ENCODE measurements around the gene CTU2. TPM values are rescaled to one million over a fixed set of nuclear protein-coding genes. Genes with fewer than 3 reads are reported as not detected.

CTU2 gene
- total and polyA plus RNA-seq, 2 of the 8 experiments (the other 6 are each of a cell fraction or from before 2014, with no cell fraction given) = 32.7 to 42.9 TPM

DNA sequence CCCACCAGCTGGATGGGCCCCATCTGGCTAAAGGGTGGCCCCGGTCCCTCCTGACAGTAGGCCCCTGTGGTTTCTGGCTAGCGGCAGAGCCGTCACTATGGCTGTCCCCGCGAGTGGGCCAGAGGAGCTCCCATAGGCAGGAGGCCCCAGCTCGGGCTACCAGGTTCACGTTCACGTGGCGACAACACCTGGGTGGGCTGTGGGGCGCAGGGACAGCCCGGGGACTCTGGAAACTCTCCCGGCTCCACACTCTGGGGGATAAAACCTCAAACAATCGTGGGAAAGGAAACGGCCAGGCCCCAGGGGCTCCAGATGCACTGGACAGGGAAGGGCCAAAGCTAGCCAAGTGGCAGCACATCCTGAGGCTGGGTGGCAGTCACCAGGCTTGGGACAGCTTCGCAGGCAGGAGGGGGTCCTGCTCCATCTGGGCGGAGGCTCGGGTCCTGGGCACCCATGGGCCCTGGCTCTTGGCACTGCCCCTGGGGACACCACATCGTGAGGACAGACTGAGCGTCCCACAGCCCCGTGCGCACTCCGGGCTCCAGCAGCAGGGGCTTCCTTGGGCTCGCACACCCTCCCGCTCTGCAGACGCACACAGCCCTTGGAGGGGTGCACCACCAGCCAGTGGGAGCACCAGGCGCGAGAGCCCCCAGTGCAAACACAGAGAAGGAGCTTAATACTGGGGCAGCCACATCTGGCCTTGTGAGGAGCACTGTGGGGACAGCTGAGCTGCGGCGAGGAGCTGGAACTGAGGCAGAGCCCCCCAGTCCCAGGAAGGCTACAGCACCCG is 4.5 kb upstream of the CTU2 start (continued):
- TF ChIP-seq EP300 (IDR thresholded peaks at IDR 0.05; ENCODE audit: borderline replicate concordance in 1 of 2, low read depth in 2 of 2, low read length in 2 of 2) (no peak), TAF7 (optimal IDR thresholded peaks at IDR 0.05; ENCODE audit: borderline replicate concordance, low read depth, low read length) (no peak), NRF1 (IDR thresholded peaks at IDR 0.05; ENCODE audit: low read depth, low read length) (no peak)
- TF ChIP-seq, protein P1, sequence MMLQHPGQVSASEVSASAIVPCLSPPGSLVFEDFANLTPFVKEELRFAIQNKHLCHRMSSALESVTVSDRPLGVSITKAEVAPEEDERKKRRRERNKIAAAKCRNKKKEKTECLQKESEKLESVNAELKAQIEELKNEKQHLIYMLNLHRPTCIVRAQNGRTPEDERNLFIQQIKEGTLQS (IDR thresholded peaks at IDR 0.05; ENCODE audit: insufficient read depth, low read depth, low read length) = no peak
- TF ChIP-seq, protein P2, sequence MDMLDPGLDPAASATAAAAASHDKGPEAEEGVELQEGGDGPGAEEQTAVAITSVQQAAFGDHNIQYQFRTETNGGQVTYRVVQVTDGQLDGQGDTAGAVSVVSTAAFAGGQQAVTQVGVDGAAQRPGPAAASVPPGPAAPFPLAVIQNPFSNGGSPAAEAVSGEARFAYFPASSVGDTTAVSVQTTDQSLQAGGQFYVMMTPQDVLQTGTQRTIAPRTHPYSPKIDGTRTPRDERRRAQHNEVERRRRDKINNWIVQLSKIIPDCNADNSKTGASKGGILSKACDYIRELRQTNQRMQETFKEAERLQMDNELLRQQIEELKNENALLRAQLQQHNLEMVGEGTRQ (IDR thresholded peaks at IDR 0.05; ENCODE audit: low read length) = no peak

Data from H1 (cell line).